NCI-H1092 (cell line): ENCODE results near the gene DCLRE1C.
"Not testable (repeated sequence)": the region's sequence is repeated elsewhere in the genome, so short reads cannot be mapped to it uniquely, and the experiment has no call there.

Experiments
- DNase-seq: peaks from one replicate; lab custom pipeline; 2025; lab: John Stamatoyannopoulos, UW

The DCLRE1C gene

GRCh38 chr10:14954001-14954770 lies at the start of gene DCLRE1C:
DCLRE1C (minus strand) TSS chr10:14954096; CDS start chr10:14954010, 86 bp downstream.
- peak; percentile 83 for DNase-seq

GRCh38 chr10:14995964-14996565 lies 42.2 kb upstream of the DCLRE1C start:
- DNase-seq = no peak

GRCh38 chr10:14993500-14994455 lies 39.9 kb upstream of the DCLRE1C start:
- not testable (repeated sequence) for DNase-seq

GRCh38 chr10:14992336-14992735 lies 38.4 kb upstream of the DCLRE1C start:
- DNase-seq = not testable (repeated sequence)

GRCh38 chr10:14991035-14991749 lies 37.3 kb upstream of the DCLRE1C start:
- DNase-seq = not testable (repeated sequence)

- DNase-seq = not testable (repeated sequence)
Measured at GRCh38 chr10:14989552-14989951, 35.7 kb upstream of the DCLRE1C start.

GRCh38 chr10:14982744-14983143 lies 28.8 kb upstream of the DCLRE1C start:
- DNase-seq = no peak

GRCh38 chr10:14975672-14976273 lies 21.9 kb upstream of the DCLRE1C start:
- DNase-seq = no peak

- not testable (repeated sequence) for DNase-seq
Measured at GRCh38 chr10:14974153-14974998, 20.5 kb upstream of the DCLRE1C start.

- no peak for DNase-seq
Measured at GRCh38 chr10:14971867-14972448, 18.1 kb upstream of the DCLRE1C start.

- DNase-seq = no peak
Measured at GRCh38 chr10:14967897-14968296, 14.0 kb upstream of the DCLRE1C start.

GRCh38 chr10:14959221-14960057 lies 5.5 kb upstream of the DCLRE1C start, which contains the start of gene MEIG1:
MEIG1 (plus strand) TSS chr10:14959388; CDS start chr10:14966469, 7,081 bp downstream.
- peak; percentile 81 for DNase-seq

- DNase-seq = no peak
Measured at GRCh38 chr10:14958872-14959220, 5.0 kb upstream of the DCLRE1C start.

GRCh38 chr10:14954934-14955333 lies 1.0 kb upstream of the DCLRE1C start:
- no peak for DNase-seq

- DNase-seq = no peak
Measured at GRCh38 chr10:14953424-14954000, 384 bp downstream of the DCLRE1C start.

GRCh38 chr10:14952851-14953423 lies 959 bp downstream of the DCLRE1C start:
- DNase-seq = no peak

- no peak for DNase-seq
Measured at GRCh38 chr10:14949291-14949690, 4.6 kb downstream of the DCLRE1C start.

GRCh38 chr10:14947268-14947667 lies 6.6 kb downstream of the DCLRE1C start:
- no peak for DNase-seq
